GM19397 (cell line): Measurements from ENCODE around the gene LMNB1.
"Not testable (repeated sequence)": the region's sequence is repeated elsewhere in the genome, so short reads cannot be mapped to it uniquely, and the experiment has no call there.

Experiments
- ATAC-seq: cut with Tn5 transposase; IDR thresholded peaks from one replicate; pipeline ENCODE4 v1.9.1; 2021; ENCODE audit warnings: mild to moderate bottlenecking, moderate library complexity; ENCODE audit not compliant: unreplicated experiment

LMNB1 gene

GRCh38 chr5:126818736-126819135 lies 41.8 kb downstream of the LMNB1 start:
- ATAC-seq, result no peak

GRCh38 chr5:126819253-126819652 lies 42.3 kb downstream of the LMNB1 start:
- ATAC-seq, result no peak

GRCh38 chr5:126826619-126827215 lies 49.8 kb downstream of the LMNB1 start:
- no peak for ATAC-seq

GRCh38 chr5:126829098-126829497 lies 52.2 kb downstream of the LMNB1 start:
- ATAC-seq, result no peak

- no peak for ATAC-seq
Observed at GRCh38 chr5:126830061-126830460, 53.1 kb downstream of the LMNB1 start.

GRCh38 chr5:126831156-126831555 lies 54.2 kb downstream of the LMNB1 start:
- no peak for ATAC-seq

- no peak for ATAC-seq
Observed at GRCh38 chr5:126836778-126837177, 59.8 kb downstream of the LMNB1 start.

GRCh38 chr5:126837242-126837641 lies 60.3 kb downstream of the LMNB1 start:
- ATAC-seq, result no peak

GRCh38 chr5:126837906-126838539 lies 61.1 kb downstream of the LMNB1 start:
- no peak for ATAC-seq

- ATAC-seq, result not testable (repeated sequence)
Observed at GRCh38 chr5:126839407-126839806, 62.5 kb downstream of the LMNB1 start.

- not testable (repeated sequence) for ATAC-seq
Observed at GRCh38 chr5:126843375-126843774, 66.4 kb downstream of the LMNB1 start.

- ATAC-seq, result not testable (repeated sequence)
Observed at GRCh38 chr5:126845470-126846070, 68.6 kb downstream of the LMNB1 start.

- ATAC-seq, result no peak
Observed at GRCh38 chr5:126846344-126846743, 69.4 kb downstream of the LMNB1 start.

- ATAC-seq, result no peak
Observed at GRCh38 chr5:126846744-126847455, 70.0 kb downstream of the LMNB1 start.

- ATAC-seq, result no peak
Observed at GRCh38 chr5:126847456-126847820, 70.5 kb downstream of the LMNB1 start.

GRCh38 chr5:126847826-126848251 lies 70.9 kb downstream of the LMNB1 start:
- no peak for ATAC-seq

GRCh38 chr5:126848253-126848652 lies 71.3 kb downstream of the LMNB1 start:
- no peak for ATAC-seq

- ATAC-seq, result no peak
Observed at GRCh38 chr5:126849101-126849678, 72.3 kb downstream of the LMNB1 start.

GRCh38 chr5:126851501-126852011 lies 74.6 kb downstream of the LMNB1 start:
- no peak for ATAC-seq

- ATAC-seq, result peak; percentile 65
Observed at GRCh38 chr5:126852091-126852571, 75.2 kb downstream of the LMNB1 start.

GRCh38 chr5:126852841-126853271 lies 75.9 kb downstream of the LMNB1 start:
- ATAC-seq, result no peak
